Kidney (tissue), 14 donors: ENCODE data around the gene LRRC8E. TPM values are rescaled to one million over a fixed set of nuclear protein-coding genes. Genes with fewer than 3 reads are reported as not detected.
A peak's percentile ranks its signal among the peaks of the same experiment; 100 is the strongest.
"Not testable (repeated sequence)": the region's sequence is repeated elsewhere in the genome, so short reads cannot be mapped to it uniquely, and the experiment has no call there.

Experiments used
- DNase-seq, 5 donors: peaks; one replicate each; pipeline ENCODE4 v3.0.0-alpha.2; 2013 to 2020
- FAIRE-seq: peaks from 2 replicates; lab custom pipeline; 2012; peaks lifted over from hg19 to GRCh38; lab: Jason Lieb, UNC
- H3K27ac ChIP-seq, 2 donors: one replicate each; pipeline ENCODE4 v1.7.0; 2013; ENCODE audit warnings: low read depth in 2 of 2, low read length in 2 of 2, inconsistent platforms in 1 of 2
- H3K27me3 ChIP-seq: one replicate; pipeline ENCODE4 v1.7.1; 2013; ENCODE audit warnings: low read length, inconsistent platforms; ENCODE audit not compliant: control insufficient read depth, insufficient read depth
- H3K36me3 ChIP-seq, 3 donors: one replicate each; pipeline versions ENCODE4 v1.7.0 to v1.7.1; 2013; ENCODE audit warnings: low read length in 3 of 3, control low read depth in 1 of 3, inconsistent platforms in 1 of 3; ENCODE audit not compliant: insufficient read depth in 3 of 3, control insufficient read depth in 2 of 3
- H3K4me1 ChIP-seq, 3 donors: one replicate each; pipeline versions ENCODE4 v1.7.0 to v1.7.1; 2013; ENCODE audit warnings: low read length in 3 of 3, inconsistent platforms in 1 of 3, low read depth in 1 of 3; ENCODE audit not compliant: control insufficient read depth in 2 of 3, insufficient read depth in 2 of 3
- H3K4me3 ChIP-seq, 3 donors: one replicate each; pipeline versions ENCODE4 v1.7.0 to v1.8.1; 2013; ENCODE audit warnings: low read length in 3 of 3, control low read depth in 1 of 3, inconsistent platforms in 1 of 3
- H3K9ac ChIP-seq, 3 donors: one replicate each; pipeline versions ENCODE4 v1.7.0 to v1.7.1; 2013; ENCODE audit warnings: low read length in 3 of 3, control low read depth in 1 of 3, inconsistent platforms in 1 of 3
- H3K9me3 ChIP-seq, 3 donors: one replicate each; pipeline versions ENCODE4 v1.7.0 to v1.7.1; 2013; ENCODE audit warnings: low read length in 3 of 3, control low read depth in 1 of 3, inconsistent platforms in 1 of 3; ENCODE audit not compliant: control insufficient read depth in 2 of 3, insufficient read depth in 1 of 3
- intact Hi-C: fragments of 100-400 bp; cut with DNase I; formaldehyde crosslinking; loops from one replicate; pipeline ENCODE4 v1.11.1; 2022
- polyA plus RNA-seq: library from polyadenylated mRNA; stranded (reverse); fragments of 350-450 nt; fragmentation: Illumina TruSeq; extraction: RNeasy Lipid Tissue Mini Kit (QIAGEN cat#74804); gene quantifications from one replicate; pipeline ENCODE4 v1.2.3, GENCODE V29; 2014; ENCODE audit warnings: low read depth, low replicate concordance; ENCODE audit not compliant: insufficient read depth
- total RNA-seq: library from RNA; stranded (reverse); fragmentation: NEBNext Ultra II Directional; extraction: Animal tissue kit (Norgen Biotek cat#: 25700); gene quantifications from one replicate; pipeline ENCODE4 v1.2.1, GENCODE V29; 2021
- TF ChIP-seq, protein P1 (sequence below): IDR thresholded peaks from 3 replicates; pipeline ENCODE4 v1.5.1; 2012; ENCODE audit warnings: mild to moderate bottlenecking, moderate library complexity, borderline replicate concordance; ENCODE audit not compliant: insufficient read depth; ENCODE audit errors: extremely low read depth
- donor health status: control.
- donor health status: control.
- donor health status: control.
- donor health status: control.
- donor health status: control.
- donor health status: DM: yes; HTN: yes; CAD: no.
- donor health status: Normal renal cell carcinoma (clear cell type).

Gene LRRC8E
- total and polyA plus RNA-seq, 2 donors from 2014 or later: 2.2 to 9.1 TPM

DNA sequence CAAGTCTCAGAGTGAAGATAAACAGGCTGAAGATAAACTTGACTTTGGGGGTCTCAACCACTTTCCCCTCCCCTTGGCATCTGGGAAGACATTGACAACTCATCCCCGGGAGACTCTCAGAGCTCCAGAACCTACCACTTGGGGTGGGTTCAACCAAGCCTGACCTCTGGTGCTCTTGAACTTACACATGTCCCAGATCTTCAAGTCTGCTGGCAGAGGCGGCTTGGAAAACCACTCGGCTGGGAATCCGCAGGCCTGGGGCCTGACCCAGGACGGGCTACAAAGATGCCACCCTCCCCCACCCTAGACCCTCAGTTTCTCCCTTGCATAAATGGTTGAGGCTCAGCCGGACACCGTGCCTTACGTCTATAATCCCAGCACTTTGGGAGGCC lies 512 bp downstream of the LRRC8E start:
- H3K36me3 ChIP-seq: no peaks in the 10 kb centered on the region
- H3K4me3 ChIP-seq: peak overlapping the region in 2 of 3 donors; percentile 38 to 55
- DNase-seq (no peak), FAIRE-seq (no peak)
- no peaks in the 10 kb centered on the region for H3K9me3 ChIP-seq
- intact Hi-C loops: no loop called here
- H3K27ac ChIP-seq: no peak overlapping the region
- TF ChIP-seq, protein P1, sequence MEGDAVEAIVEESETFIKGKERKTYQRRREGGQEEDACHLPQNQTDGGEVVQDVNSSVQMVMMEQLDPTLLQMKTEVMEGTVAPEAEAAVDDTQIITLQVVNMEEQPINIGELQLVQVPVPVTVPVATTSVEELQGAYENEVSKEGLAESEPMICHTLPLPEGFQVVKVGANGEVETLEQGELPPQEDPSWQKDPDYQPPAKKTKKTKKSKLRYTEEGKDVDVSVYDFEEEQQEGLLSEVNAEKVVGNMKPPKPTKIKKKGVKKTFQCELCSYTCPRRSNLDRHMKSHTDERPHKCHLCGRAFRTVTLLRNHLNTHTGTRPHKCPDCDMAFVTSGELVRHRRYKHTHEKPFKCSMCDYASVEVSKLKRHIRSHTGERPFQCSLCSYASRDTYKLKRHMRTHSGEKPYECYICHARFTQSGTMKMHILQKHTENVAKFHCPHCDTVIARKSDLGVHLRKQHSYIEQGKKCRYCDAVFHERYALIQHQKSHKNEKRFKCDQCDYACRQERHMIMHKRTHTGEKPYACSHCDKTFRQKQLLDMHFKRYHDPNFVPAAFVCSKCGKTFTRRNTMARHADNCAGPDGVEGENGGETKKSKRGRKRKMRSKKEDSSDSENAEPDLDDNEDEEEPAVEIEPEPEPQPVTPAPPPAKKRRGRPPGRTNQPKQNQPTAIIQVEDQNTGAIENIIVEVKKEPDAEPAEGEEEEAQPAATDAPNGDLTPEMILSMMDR: no peak
- no peaks in the 10 kb centered on the region for H3K4me1 ChIP-seq
- no peaks in the 10 kb centered on the region for H3K27me3 ChIP-seq
- H3K9ac ChIP-seq: peak overlapping the region in 1 of 3 donors; percentile 51

- DNase-seq, H3K9ac ChIP-seq, FAIRE-seq, H3K27ac ChIP-seq, H3K9me3 ChIP-seq, H3K4me1 ChIP-seq, intact Hi-C loops, H3K36me3 ChIP-seq, H3K4me3 ChIP-seq, H3K27me3 ChIP-seq: not testable (repeated sequence)
Measured at GRCh38 chr19:7893362-7894101, 5.2 kb downstream of the LRRC8E start.

GRCh38 chr19:7894612-7895309 lies 6.5 kb downstream of the LRRC8E start:
- H3K36me3 ChIP-seq: no peaks in the 10 kb centered on the region
- peak in 4 of 5 donors; percentile 51 to 81 (median 60) for DNase-seq
- no peak overlapping the region for H3K4me3 ChIP-seq
- TF ChIP-seq, protein P1: no peak
- no peak for FAIRE-seq
- peak overlapping the region in 1 of 3 donors; percentile 19 for H3K9ac ChIP-seq
- H3K27ac ChIP-seq: no peak overlapping the region
- no peaks in the 10 kb centered on the region for H3K4me1 ChIP-seq
- H3K9me3 ChIP-seq: no peaks in the 10 kb centered on the region
- intact Hi-C loops: no loop called here
- H3K27me3 ChIP-seq: no peaks in the 10 kb centered on the region

DNA sequence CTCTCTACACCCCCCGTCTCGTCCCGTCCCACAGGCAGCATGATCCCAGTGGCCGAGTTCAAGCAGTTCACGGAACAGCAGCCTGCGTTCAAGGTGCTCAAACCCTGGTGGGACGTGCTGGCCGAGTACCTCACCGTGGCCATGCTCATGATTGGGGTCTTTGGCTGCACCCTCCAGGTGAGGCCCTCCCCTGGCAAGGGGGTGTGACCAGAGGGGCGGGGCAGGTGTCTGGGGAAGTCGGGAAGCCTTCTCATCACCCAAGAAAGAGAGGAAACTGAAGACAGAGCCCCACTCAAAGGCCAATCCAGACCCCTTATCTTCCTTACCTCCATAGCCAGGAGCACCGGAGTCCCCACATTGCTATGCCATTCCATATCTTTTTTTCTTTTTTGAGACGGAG lies 7.3 kb downstream of the LRRC8E start:
- H3K9me3 ChIP-seq: no peaks in the 10 kb centered on the region
- DNase-seq (no peak), FAIRE-seq (no peak)
- TF ChIP-seq, protein P1: no peak
- H3K4me1 ChIP-seq: no peaks in the 10 kb centered on the region
- no peaks in the 10 kb centered on the region for H3K36me3 ChIP-seq
- H3K27ac ChIP-seq: no peak overlapping the region
- H3K4me3 ChIP-seq: no peak overlapping the region
- H3K9ac ChIP-seq: no peak overlapping the region
- intact Hi-C loops: no loop called here
- H3K27me3 ChIP-seq: no peaks in the 10 kb centered on the region
